ENCODE results near the gene RPS21. TPM values are rescaled to one million over a fixed set of nuclear protein-coding genes. Genes with fewer than 3 reads are reported as not detected.

The RPS21 gene
- total RNA-seq, 2 experiments from 2014 or later = 2,670 to 2,760 TPM

GRCh38 chr20:62409086-62409853 lies 22.4 kb downstream of the RPS21 start:
- intact Hi-C loops (cut with micrococcal nuclease) = no loop called here
- H3K4me3 Mint-ChIP-seq = no peak overlapping the region
- TF ChIP-seq CTCF (IDR thresholded peaks at IDR 0.05) = no peak
- no peaks in the 10 kb centered on the region for H3K27me3 Mint-ChIP-seq
- ATAC-seq (no peak), DNase-seq (no peak)
- no peaks in the 10 kb centered on the region for H3K9me3 Mint-ChIP-seq
- CTCF ChIA-PET = interaction anchor here (0.7 to 2.4 kb wide), 8 partner anchors 20 to 382 kb away, joined by 3 to 14 read pairs (median 4); partner anchors contain the start of gene SLCO4A1
- peaks cover 16% of the 10 kb centered on the region for H3K4me1 Mint-ChIP-seq (ENCODE audit: low read depth)
- POLR2A ChIA-PET = interaction anchor here (2.2 kb wide), 1 partner anchor 18 kb away, joined by 6 read pairs; no protein-coding TSS in a partner anchor
- H3K36me3 Mint-ChIP-seq (ENCODE audit: low read depth) = no peaks in the 10 kb centered on the region
- no peak overlapping the region for H3K27ac Mint-ChIP-seq

GRCh38 chr20:62409931-62410745 lies 23.2 kb downstream of the RPS21 start:
- Mint-ChIP-seq H3K27ac (no peak overlapping the region), H3K4me3 (no peak overlapping the region), H3K4me1 (ENCODE audit: low read depth) (peaks cover 12% of the 10 kb centered on the region), H3K36me3 (ENCODE audit: low read depth) (no peaks in the 10 kb centered on the region), H3K27me3 (no peaks in the 10 kb centered on the region), H3K9me3 (no peaks in the 10 kb centered on the region)
- DNase-seq (peak; percentile 62), ATAC-seq (peak; percentile 14)
- peak; percentile 35 for TF ChIP-seq CTCF (IDR thresholded peaks at IDR 0.05)
- intact Hi-C loops (cut with micrococcal nuclease) = no loop called here
- ChIA-PET POLR2A (interaction anchor here (1.0 to 2.2 kb wide), 2 partner anchors 19 to 213 kb away, joined by 3 to 6 read pairs; no protein-coding TSS in a partner anchor), CTCF (interaction anchor here (0.7 to 2.4 kb wide), 10 partner anchors 21 to 381 kb away, joined by 3 to 14 read pairs (median 4); partner anchors contain the start of gene SLCO4A1)

- Mint-ChIP-seq H3K27me3 (no peaks in the 10 kb centered on the region), H3K4me1 (ENCODE audit: low read depth) (peaks cover 5% of the 10 kb centered on the region), H3K27ac (no peak overlapping the region), H3K9me3 (no peaks in the 10 kb centered on the region), H3K36me3 (ENCODE audit: low read depth) (no peaks in the 10 kb centered on the region), H3K4me3 (no peak overlapping the region)
- ATAC-seq (no peak), DNase-seq (no peak)
- intact Hi-C loops (cut with micrococcal nuclease) = no loop called here
- TF ChIP-seq CTCF (IDR thresholded peaks at IDR 0.05) = no peak
- ChIA-PET CTCF (interaction anchor here (1.0 to 2.4 kb wide), 4 partner anchors 88 to 381 kb away, joined by 3 to 14 read pairs (median 6); no protein-coding TSS in a partner anchor), POLR2A (interaction anchor here (1.0 kb wide), 1 partner anchor 213 kb away, joined by 3 read pairs; no protein-coding TSS in a partner anchor)
These were observed 24.0 kb downstream of the RPS21 start for GRCh38 chr20:62410746-62411478.

- no peak for DNase-seq
- POLR2A ChIA-PET = no interaction called here
- ATAC-seq = no peak
- CTCF ChIA-PET = no interaction called here
- no peak overlapping the region for H3K4me3 Mint-ChIP-seq
- no peaks in the 10 kb centered on the region for H3K27me3 Mint-ChIP-seq
- H3K9me3 Mint-ChIP-seq = no peaks in the 10 kb centered on the region
- intact Hi-C loops (cut with micrococcal nuclease) = no loop called here
- H3K36me3 Mint-ChIP-seq (ENCODE audit: low read depth) = no peaks in the 10 kb centered on the region
- TF ChIP-seq CTCF (IDR thresholded peaks at IDR 0.05) = no peak
- no peaks in the 10 kb centered on the region for H3K4me1 Mint-ChIP-seq (ENCODE audit: low read depth)
- H3K27ac Mint-ChIP-seq = no peak overlapping the region
These were observed 24.7 kb downstream of the RPS21 start for GRCh38 chr20:62411479-62412193.
